ENCODE measurements around the gene LHX3.
A peak's percentile ranks its signal among the peaks of the same experiment; 100 is the strongest.

LHX3 gene

DNA sequence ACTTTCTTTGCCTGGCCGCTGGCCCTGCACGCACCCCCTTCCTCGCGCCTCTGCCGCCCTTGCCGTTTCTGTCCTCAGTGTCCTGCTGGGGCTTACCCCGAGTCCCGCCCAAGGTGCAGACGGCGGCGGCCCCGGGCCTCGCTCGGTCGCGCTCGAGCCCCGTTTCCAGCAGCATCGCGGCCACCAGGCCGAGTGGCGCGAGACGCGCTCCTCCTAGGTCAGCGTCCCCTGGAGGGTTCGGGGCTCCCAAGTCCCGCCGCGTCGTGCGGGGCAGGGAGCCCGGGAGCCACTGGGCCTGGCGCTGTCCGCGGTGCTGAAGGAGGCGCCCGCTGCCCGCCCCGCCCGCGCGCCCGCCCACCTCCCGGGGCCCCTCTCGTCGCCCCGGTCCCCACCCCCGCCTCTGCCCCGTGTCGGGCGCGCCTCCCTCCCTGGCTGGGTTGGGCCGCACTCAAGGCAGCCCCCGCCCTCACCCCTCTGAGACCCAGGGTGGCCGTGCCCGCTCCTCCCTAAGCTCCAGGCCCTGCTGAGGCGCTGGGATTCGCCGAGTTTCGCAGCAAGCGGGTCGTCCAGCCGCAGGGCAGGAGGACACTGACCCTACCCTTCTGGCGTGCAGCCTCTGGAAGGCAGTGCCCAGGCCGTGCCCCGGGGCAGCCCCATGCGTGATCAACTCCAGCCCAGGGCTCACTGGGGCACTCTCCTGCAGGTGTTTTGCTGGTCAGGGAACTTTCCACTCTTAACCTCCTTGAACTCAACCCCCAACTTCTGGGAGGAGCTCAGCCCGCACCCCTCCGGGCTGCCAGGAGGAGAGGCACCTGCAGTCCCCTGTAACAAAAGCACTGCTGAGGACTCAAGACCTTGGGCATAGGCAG, at the start of gene LHX3:
Gene LHX3 (minus strand): TSS at position 291 of the 869 bp plus-strand sequence. CDS start 116 bp downstream, at position 175.
- DNase-seq, result no peak

DNA sequence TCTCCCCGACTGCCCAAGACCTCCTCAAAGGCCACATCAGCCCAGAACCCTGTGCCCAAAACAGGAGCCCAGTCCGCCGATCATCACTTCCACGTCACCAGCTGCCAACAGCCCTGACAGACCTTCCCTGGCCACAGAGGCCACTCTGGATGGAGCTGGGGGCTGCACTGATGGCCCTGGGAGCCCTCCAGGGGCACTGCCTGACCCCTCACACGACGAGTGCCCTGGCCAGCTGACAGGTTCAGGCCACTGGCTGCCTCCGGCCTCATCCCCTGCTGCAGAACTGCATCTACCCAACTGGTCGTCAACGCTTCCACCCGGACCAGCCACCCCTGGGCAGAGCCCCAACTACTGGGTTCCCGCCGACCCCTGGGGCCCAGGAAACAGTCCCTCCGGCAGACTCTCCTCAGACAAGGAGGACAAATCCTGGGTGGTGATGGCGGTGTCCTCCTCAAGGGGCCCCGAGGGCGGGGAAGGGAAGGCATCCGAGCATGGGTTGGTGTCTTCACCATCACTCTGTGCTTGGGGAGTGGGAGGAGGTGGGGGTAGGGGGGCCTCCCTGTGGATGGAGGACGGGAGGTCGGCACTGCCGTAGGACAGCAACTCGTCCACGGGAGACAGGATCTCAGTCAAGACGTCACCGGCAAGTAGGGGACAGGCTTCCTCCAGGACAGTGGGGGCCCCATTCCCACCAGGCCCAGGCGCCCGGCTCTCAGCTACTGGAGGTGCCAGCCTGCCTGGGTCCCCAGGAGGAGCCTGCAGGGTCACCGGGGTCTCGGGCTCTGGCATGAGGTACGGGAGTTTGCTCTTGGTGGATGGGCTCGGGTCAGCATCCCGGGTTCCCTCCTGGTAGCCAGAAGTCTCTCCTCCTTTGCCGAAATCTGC, 48.6 kb upstream of the LHX3 start:
- no peak for DNase-seq

DNA sequence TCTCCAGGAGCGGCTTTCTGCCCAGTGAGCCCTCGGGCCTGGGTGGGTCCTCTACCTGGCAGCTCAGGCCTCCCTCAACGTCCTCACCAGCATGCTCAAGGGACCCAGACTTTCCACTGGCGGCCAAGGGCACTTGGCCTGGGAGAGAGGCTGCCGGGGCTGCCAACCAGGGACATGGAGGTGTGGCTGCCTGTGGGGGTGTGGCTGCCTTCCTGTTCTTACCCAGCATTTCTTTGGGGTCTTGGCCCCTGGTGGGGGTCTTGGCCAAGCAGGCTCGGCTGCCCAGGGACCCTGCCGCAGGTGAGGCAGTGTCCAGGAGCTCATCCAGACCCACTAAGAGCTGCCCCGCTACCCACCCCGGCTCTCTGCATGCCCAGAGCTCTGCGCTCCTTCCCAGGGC, 47.9 kb upstream of the LHX3 start:
- DNase-seq, result no peak

DNA sequence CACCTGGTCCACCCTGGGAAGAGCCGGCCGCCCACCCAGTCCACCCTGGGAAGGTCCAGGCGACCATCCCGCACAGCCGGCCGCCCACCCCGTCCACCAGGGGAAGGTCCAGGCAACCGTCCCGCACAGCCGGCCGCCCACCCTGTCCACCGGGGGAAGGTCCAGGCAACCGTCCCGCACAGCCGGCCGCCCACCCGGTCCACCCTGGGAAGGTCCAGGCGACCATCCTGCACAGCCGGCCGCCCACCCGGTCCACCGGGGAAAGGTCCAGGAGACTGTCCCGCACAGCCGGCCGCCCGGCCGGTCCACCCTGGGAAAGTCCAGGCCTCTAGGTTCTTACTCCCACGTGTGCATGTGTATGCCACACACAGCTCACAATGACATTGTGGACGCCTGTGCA, 47.4 kb upstream of the LHX3 start:
- DNase-seq, result no peak

DNA sequence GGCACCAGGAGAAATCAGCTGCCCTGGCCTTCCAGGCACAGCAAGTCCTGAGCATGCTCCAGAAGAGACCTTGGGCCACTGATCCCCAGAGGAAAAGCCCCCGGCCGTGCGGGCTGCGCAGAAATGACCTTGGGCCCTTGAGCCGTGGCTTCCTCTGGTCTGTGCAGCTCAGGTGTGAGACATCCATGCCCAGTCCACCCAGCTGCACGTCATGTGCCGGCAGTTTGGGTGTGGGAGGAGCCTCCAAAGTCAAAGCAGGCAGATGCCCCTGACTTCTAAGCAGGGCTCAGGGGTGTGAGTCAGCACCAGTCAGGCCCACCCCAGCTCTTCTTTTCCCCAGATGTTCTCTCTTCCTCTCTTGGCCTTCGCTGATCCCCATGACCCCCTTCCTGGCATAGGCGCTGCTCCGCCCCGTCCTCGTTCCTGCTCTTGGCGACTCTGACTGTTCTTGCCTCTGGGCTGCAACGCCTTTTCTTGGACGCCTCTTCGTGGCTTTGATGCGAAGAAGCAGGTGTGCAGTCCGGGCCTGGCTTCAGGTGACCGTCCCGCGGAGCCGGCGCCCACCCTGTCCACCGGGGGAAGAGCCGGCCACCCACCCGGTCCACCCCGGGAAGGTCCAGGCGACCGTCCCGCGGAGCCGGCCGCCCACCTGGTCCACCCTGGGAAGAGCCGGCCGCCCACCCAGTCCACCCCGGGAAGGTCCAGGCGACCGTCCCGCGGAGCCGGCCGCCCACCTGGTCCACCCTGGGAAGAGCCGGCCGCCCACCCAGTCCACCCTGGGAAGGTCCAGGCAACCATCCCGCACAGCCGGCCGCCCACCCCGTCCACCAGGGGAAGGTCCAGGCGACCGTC, 46.6 kb upstream of the LHX3 start:
- DNase-seq, result no peak

DNA sequence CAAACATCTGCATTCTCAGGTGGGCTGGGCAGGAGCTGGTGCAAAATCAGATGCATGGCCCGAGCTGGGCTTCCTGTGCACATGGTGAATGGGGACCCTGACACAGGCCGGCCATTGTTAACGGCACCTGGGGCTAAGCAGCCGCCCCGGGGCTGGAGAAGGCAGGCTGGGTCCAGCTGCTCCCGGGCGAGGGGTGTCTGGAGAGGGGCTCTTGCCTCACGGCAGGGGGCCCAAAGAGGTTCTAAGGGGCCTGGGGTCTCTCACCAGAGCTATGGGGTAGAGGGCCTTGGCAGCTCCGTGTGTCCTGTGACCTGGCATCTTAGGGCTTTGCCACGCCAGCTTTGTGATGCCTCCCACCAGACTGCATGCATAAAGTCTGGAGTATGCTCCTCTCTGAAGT, 45.7 kb upstream of the LHX3 start:
- DNase-seq, result no peak

DNA sequence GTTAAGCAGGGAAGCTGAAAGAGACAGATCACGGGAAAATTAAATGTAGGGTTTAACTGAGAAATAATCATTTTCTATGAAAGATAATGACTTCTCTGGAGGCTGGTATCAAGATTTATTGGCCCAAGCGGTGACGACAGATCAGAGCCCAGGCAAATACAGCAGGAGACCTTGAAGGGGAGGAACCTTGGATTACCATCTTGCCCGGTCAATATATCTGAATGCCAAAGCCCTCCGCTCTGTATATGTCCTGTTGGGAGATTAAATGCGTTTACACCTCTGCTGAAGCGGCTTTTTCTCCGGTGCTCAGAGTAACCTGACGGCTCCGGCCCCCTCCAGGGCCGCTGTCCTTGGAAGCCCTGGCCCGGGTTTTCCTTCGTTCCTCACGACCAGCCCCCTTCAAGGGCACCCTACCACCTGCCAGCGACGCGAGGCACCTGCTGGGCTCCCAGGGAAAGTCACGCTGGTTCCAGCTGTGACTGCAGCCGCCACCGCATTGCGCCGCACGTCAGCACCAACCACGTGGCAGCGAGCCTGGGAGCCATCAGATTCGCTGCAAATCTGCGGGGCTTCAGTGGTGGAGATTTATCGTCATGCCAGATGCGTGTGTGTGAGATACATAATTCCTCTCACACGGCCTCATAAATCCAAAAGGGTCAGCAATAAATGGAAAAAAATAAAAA, 45.1 kb upstream of the LHX3 start:
- peak; percentile 78 for DNase-seq

DNA sequence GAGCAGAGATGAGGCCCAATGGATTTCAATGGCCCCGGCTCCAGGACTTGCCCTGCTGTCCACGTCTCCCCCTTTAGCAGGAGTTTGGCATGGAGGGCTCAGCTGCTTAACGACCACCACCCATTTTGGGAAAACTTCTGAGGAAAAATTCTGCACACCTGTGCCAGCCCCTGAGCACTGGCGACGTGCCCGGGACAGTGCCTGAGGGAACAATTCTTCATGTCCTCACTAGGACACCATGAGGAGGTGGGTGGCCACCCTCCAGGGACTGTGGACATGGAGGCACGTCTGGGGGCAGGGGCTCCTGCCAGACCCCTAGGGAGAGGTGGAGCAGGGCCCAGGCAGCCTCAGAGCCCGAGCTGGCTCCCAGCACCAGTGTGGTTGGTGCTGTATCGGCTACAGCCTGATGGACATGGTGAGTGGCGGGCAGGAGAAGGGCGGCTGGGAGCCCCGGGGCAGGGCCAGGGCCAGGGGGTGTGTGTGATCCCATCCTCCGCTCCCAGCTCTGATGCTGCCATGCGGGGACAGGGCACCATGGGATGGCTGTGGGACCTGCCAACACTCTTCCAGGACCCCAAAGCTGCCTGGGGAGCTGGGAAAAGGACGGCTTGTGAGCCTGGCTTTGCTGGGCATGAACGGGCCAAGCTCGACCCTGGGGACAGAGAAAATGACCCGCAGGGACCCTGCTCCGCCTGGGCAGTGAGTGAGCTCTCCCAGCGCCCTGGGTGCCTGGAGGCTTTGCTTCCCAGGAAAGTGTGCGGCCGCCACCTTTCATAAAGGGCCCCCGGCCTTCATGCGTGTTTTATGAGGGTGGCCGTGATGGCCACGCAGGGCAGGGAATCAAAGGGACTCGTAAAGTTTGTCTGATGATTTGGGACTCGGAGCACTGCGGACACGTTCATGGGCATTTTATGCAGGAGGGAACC, 44.3 kb upstream of the LHX3 start:
- no peak for DNase-seq

DNA sequence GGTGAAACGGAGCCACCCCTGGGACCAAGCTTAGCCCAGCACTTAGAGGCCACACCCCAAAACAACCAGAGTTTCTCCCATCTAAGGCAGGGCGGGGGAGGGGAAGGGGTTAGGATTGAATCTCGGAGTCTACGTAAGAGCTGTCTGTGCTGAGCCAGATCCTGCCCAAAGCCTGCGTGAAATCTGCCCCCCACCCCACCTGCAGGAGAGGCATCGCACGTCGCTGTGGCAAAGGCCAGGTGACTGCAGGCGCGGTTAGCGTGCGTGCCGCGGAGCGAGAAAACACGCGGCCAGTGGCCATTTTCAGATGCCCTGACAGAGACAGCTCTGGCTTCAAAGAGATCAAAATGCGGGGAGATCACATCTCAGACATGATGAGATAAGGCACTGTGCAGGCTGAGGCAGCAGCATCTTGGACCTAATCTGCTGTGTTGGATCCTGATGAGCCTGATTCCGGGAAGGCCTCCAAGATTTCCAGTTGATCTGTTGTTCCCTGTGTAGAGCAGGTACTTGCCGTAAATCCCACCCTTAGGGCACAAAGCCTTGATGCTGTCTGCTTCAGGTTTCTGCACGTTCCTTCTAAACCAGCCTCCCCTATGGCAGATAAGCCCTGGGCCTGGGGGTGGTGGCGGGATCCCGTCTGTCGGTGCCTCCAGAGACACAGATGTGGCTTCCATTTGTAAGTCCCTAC, 43.2 kb upstream of the LHX3 start:
- no peak for DNase-seq

DNA sequence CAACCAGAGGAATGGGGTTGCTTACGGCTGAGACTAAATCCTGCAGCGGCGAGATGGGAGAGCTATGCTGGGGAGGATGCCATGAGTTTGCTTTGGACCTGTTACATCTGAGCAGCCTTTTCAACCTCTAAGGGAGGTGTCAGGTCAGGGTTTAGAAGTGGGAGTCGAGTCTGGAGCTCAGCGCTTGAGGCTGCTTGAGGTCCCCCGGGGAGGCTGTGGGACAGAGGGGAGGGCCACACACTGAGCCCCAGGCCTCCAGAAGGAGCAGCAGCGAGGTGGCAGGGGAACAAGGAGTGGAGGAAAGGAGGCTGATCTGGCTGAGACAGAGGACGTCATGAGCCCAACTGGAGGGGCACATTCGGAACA, 42.6 kb upstream of the LHX3 start:
- DNase-seq, result no peak

DNA sequence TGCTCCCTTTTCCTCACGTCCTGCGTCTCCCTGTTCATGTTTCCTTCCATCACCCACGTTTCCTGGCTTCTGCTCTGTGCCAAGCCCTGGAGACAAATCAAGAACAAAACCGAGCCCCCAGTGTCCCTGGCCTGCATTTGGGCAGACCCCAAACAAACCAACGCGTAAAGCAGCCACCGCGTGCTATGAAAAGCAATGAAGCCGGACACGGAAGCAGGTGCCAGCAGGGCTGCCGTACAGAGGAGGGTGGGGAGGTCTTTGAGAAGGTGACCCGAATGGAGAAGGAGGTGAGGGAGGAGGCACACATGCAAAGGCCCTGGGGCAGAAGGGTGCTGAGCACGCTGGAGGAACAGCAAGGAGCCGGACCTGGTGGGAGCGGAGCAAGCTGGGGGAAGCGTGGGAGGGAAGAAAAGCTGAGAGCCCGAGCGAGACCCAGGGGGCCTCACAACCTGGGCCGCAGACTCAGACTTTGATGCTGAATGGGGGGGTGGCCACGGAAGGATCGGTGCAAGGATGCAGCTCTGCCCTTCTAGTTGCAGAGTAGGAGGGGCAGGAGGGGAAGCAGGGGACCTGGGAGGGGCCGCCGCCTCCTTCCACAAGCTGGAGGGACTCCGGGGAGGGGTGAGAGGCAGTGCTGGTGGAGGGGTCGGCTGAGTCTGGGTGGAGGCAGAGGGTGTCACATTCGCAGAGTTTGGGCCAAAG, 42.1 kb upstream of the LHX3 start:
- DNase-seq, result no peak

DNA sequence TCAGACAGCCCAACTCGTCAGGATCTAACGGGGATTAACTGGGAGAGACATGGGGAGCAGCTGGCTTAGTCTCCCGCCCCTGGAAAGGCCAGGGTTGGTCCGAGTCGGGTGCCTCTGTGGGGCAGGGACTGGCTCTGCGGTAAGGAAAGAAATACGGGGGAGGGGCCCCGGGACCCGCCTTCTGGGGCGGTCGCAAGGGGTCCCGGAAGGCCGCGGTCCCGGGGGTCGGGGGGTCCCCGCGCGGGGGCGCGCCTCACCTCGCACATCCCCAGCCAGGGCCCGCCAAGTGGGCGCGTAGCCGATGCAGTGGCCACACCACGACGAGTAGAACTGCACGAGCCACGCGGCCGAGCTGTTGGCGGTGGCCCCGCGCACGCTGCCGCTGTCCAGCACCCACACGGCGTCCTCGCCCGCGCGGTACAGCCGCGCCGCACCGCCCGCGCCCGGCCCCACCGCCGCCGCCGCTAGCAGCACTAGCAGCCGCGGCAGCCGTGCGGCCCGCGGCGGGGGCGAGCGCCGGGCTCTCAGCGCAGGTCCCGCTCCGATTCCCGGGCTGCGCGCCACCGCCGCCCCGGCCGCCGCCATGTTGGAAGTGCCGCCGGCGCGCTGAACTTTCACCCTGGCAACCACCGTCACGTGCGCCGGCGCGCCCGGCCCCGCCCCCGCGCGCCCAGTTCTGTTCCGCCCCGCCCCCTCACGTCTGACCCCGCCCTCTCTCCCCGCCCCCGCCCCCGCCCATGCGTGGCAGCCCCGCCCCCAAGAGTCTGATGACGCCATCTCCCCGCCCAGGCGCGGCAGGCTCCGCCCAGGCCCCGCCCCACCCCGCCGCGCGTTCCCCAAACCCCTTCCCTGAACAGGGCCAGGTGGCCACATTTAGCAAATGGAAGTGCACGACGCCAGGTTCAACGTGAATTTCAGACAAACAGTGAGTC, 40.6 kb upstream of the LHX3 start, which contains the start of gene QSOX2:
Gene QSOX2 (minus strand): TSS at position 594 of the 932 bp plus-strand sequence. CDS start 9 bp downstream, at position 585.
- peak; percentile 84 for DNase-seq

DNA sequence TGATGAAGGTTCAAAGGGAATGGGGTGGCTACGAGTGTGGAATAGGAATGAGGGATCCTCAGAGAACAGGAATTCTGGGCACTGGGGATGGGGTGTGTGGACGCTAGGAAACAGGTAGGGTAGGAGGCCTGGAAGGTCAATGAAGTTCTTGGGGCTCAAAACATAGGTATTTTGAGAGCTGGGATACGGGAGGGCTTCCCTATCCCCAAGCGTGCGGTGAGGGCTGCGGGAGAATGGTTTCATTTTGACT, 40.0 kb upstream of the LHX3 start:
- no peak for DNase-seq

DNA sequence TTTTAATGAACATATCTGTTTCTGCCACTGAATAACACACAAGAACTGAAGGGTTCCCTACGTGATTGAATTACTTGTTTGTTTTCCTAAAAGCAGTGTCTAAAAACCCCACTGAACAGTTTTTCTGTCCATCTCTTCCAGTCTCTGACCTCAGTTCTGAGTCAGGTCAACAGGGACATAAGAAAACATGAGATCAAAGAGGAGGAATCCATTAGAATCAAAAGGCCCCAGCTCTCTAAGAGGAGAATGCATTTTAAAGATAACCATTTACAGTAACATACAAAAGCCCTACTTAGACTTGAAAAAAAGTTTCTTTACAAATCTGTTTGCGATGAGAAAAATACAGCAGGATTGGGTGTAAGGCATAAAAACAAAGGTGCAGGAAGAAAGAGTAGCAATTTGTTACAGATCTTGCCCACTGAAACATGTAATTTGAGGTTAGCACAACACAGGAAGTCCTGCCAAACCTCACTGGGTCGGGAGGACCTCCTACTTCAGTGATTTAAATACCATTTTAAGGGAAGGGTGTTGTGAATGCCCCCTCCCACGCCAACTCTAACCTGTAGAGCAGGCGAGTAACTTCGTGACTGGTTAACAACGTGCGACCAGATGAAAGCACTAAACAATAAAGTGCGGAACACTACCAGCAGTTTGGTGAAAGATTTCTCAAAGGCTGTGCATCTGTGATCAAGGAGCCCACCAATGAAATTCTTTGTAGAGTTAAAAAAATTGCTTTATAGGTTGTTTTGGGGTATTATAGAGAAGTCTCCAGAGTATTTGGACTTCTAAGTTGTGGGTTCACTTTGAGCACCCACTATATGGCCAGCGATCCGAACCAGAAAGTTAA, 39.4 kb upstream of the LHX3 start:
- no peak for DNase-seq

DNA sequence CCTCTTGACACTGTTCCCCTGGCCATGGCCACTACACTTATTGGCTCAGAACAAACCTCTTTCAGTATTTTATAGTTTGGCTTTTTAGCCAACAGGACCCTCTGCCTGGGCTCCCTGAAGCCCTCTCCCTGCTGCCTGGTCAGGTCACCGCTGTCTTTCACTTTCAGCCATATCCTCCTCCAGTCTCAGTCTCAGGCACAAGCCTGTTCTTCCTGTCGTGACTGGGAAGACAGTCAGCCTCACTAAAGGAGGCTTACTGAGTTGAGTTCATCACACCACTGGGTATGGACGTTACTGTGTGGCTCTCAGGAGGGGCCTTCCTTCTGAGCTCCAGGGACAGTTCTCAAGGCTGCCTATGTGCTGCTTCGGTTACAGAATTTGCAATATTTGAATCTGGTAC, 38.7 kb upstream of the LHX3 start:
- DNase-seq, result no peak

DNA sequence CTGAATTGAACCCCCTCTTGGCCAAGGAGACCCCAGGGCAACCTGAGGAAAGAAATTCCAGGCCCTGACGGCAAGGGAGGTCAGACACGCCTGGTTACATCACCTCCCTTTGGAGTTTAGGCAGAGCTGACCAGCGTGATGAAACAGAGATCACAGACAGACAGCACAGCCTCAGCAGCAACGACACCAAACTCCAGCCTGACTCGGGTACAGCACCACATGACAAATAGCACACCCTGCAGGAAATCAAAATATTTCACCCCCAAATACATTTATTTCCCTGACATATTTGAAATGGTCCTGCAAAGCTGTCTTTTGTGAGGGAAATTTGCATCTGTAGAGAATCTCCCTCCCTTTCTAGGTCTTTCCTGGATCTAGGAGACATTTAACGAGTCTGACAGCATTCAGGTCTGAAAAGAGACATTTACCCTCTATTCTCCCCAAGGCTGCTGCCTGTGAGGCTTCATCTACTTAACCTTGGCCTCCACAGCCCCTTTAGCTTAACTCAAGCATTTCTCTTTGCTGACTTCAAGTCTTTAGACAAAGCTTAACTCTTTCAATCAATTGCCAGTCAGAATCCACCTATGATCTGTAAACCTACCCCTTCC, 38.1 kb upstream of the LHX3 start:
- no peak for DNase-seq

DNA sequence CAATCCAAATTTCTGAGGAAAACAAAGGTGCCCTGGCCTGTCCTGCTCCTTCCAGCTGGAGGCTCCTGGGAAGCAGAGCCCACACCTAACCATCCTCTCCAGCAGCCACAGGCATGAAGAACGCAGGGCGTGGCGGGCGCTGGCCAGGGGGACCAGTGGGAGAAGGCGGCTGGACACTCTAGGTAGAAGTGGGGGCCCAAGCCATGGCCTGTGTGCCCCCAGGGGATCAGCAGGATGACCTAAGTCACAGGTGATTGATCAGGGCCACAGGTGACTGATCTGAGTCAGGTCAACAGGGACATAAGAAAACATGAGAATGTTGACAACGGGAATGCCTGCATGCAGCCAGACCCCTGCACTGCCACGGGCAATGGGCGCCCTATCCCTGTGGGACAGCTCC, 37.3 kb upstream of the LHX3 start:
- no peak for DNase-seq

DNA sequence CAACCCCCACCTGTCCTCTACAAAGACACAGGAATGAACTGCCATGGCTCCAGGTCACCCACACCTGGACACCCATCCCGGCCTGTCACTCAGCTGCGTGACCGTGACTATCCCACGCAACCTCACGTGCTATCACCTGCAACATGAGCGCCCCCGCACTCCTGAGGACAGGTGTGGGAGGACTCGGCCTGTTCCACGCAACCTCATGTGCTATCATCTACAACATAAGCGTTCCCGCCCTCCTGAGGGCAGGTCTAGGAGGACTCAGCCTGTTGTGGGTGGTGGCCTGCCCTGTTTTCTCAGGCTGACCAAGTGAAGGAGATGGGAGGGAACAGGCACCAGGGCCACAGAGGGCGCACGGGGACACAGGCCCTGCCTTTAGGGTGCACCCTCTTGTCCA, 36.6 kb upstream of the LHX3 start:
- no peak for DNase-seq

All from NCI-H2107 (cell line).